Activated naive CD4-positive, alpha-beta T cell treated with anti-CD3 and anti-CD28 coated beads for 36 hours (primary cell): ENCODE data around the gene RNF115. TPM values are rescaled to one million over a fixed set of nuclear protein-coding genes. Genes with fewer than 3 reads are reported as not detected.

Experiments used
- microRNA-seq: library from miRNA; unstranded; fragments of <30 nt; microRNA quantifications from one replicate; pipeline ENCODE4 v1.2.0, GENCODE V29; 2022; ENCODE audit warnings: borderline microRNAs expressed, borderline replicate concordance
- total RNA-seq, 2 experiments: library from RNA; stranded (reverse); gene quantifications; one replicate each; pipeline ENCODE4 v1.2.3, GENCODE V29; 2021

Gene RNF115
- total RNA-seq, 2 experiments from 2014 or later: 7.5 to 8.0 TPM

Small RNA genes within 50 kb of the gene (microRNA-seq; reads per million reads assigned to microRNA genes)
- not detected for gene MIR6736

Other genes starting within 250 kb of the RNF115 start
- gene GPR89A, start 216.1 kb downstream of the RNF115 start, total RNA-seq: 10 to 100 TPM; 18.0 to 19.4 TPM
- gene PDZK1, start 116.7 kb downstream of the RNF115 start, total RNA-seq: not detected
- not detected for gene CD160, start 104.6 kb downstream of the RNF115 start, total RNA-seq
- 10 to 100 TPM; 18.8 to 19.2 TPM for gene POLR3C, start 105 bp upstream of the RNF115 start, total RNA-seq
- gene NUDT17, start 21.5 kb upstream of the RNF115 start, total RNA-seq: 1 to 10 TPM; 3.2 to 3.4 TPM
- 10 to 100 TPM; 19.1 to 19.6 TPM for gene PIAS3, start 35.0 kb upstream of the RNF115 start, total RNA-seq
- gene ANKRD35, start 61.8 kb upstream of the RNF115 start, total RNA-seq: under 1 TPM; 0.19 to 0.20 TPM
- gene ITGA10, start 86.0 kb upstream of the RNF115 start, total RNA-seq: under 1 TPM; 0.41 to 0.54 TPM
- 10 to 100 TPM; 18.0 to 19.0 TPM for gene PEX11B, start 94.6 kb upstream of the RNF115 start, total RNA-seq
- 100 to 1,000 TPM; 241 to 242 TPM for gene RBM8A, start 103.4 kb upstream of the RNF115 start, total RNA-seq
- gene LIX1L, start 133.9 kb upstream of the RNF115 start, total RNA-seq: 10 to 100 TPM; 43.6 to 44.3 TPM
- gene ANKRD34A, start 140.5 kb upstream of the RNF115 start, total RNA-seq: 1 to 10 TPM; 3.7 to 4.3 TPM
- gene POLR3GL, start 140.6 kb upstream of the RNF115 start, total RNA-seq: 10 to 100 TPM; 32.0 to 34.0 TPM
- 10 to 100 TPM; 86.0 to 91.1 TPM for gene TXNIP, start 172.5 kb upstream of the RNF115 start, total RNA-seq
- gene HJV, start 197.6 kb upstream of the RNF115 start, total RNA-seq: not detected